Endothelial cell of umbilical vein (primary cell): Measurements from ENCODE around the gene MBD6. TPM values are rescaled to one million over a fixed set of nuclear protein-coding genes. Genes with fewer than 3 reads are reported as not detected.

ENCODE experiments used
- BruUV-seq: library from RNA; stranded (reverse); fragments of 400-500 nt; replicated peaks from 2 replicates; lab custom pipeline; 2021; lab: Mats Ljungman, UMichigan
- CTCF ChIA-PET: fragments of 300-600, 350-600 bp; sonication (Branson Sonifier 250); formaldehyde crosslinking; loops from one replicate; lab custom pipeline; 2021; ENCODE audit warnings: antibody characterized with exemption, inconsistent platforms; lab: Charles Lee
- POLR2A ChIA-PET: fragments of 300-600, 350-600 bp; sonication (Branson Sonifier 250); formaldehyde crosslinking; loops from one replicate; lab custom pipeline; 2021; ENCODE audit warnings: antibody characterized with exemption, inconsistent platforms; lab: Charles Lee
- DNase-seq: peaks from one replicate; pipeline ENCODE4 v3.0.0-alpha.2; 2011; ENCODE audit warnings: low read depth, low spot score
- FAIRE-seq: peaks from 2 replicates; lab custom pipeline; 2011; peaks lifted over from hg19 to GRCh38; lab: Jason Lieb, UNC
- H2AFZ ChIP-seq: 2 replicates; pipeline ENCODE4 v1.6.0; 2012; ENCODE audit warnings: low read depth, low read length, control low read depth, inconsistent platforms
- H3K27ac ChIP-seq: 2 replicates; pipeline ENCODE4 v1.5.1; 2011; ENCODE audit warnings: low read depth, mild to moderate bottlenecking, control low read depth, low read length, moderate library complexity; ENCODE audit not compliant: insufficient read depth
- H3K27me3 ChIP-seq, 2 experiments: 2 replicates each; pipeline versions ENCODE4 v1.6.0 to v1.6.1; 2011; ENCODE audit warnings: low read length in 2 of 2, mixed read lengths in 1 of 2; ENCODE audit not compliant: control insufficient read depth in 2 of 2, insufficient read depth in 2 of 2
- H3K36me3 ChIP-seq, 2 experiments: 2 replicates in 1 of 2; 3 replicates in 1 of 2; pipeline ENCODE4 v1.5.1; 2011; ENCODE audit warnings: low read length in 2 of 2, mild to moderate bottlenecking in 1 of 2, moderate library complexity in 1 of 2; ENCODE audit not compliant: control insufficient read depth in 2 of 2, insufficient read depth in 2 of 2; ENCODE audit errors: extremely low read depth in 1 of 2
- H3K4me1 ChIP-seq: 3 replicates; pipeline ENCODE4 v1.5.1; 2011; ENCODE audit warnings: mild to moderate bottlenecking, low read length; ENCODE audit not compliant: control insufficient read depth, insufficient read depth; ENCODE audit errors: extremely low read depth
- H3K4me2 ChIP-seq: 2 replicates; pipeline ENCODE4 v1.6.1; 2011; ENCODE audit warnings: low read length, control low read depth, mixed read lengths; ENCODE audit not compliant: insufficient read depth
- H3K4me3 ChIP-seq, 3 experiments: fragments of 200-600 bp in 1 of 3; sonication (generic), shearing (Covaris generic) in 1 of 3; replicated peaks in 1 of 3; 2 replicates each; pipeline ENCODE4 v1.5.1; 2011 to 2016; ENCODE audit warnings: control low read depth in 3 of 3, low read length in 3 of 3, mild to moderate bottlenecking in 2 of 3, inconsistent platforms in 1 of 3, low read depth in 1 of 3, moderate library complexity in 1 of 3; ENCODE audit not compliant: insufficient read depth in 1 of 3
- H3K79me2 ChIP-seq: 2 replicates; pipeline ENCODE4 v1.6.0; 2012; ENCODE audit warnings: low read length, inconsistent platforms; ENCODE audit not compliant: control insufficient read depth, insufficient read depth
- H3K9ac ChIP-seq: replicated peaks from 2 replicates; pipeline ENCODE3; 2011; ENCODE audit warnings: low read length, control low read depth; ENCODE audit not compliant: insufficient read depth; ENCODE audit errors: extremely low read depth
- H3K9me1 ChIP-seq: replicated peaks from 3 replicates; pipeline ENCODE4 v1.6.0; 2011; ENCODE audit warnings: mild to moderate bottlenecking, low read length; ENCODE audit not compliant: control insufficient read depth, insufficient read depth; ENCODE audit errors: extremely low read depth
- H3K9me3 ChIP-seq: replicated peaks from 2 replicates; pipeline ENCODE4 v1.5.1; 2012; ENCODE audit warnings: low read length, inconsistent platforms; ENCODE audit not compliant: control insufficient read depth, insufficient read depth
- H4K20me1 ChIP-seq: replicated peaks from 2 replicates; pipeline ENCODE3; 2011; ENCODE audit warnings: mild to moderate bottlenecking, low read length; ENCODE audit not compliant: control insufficient read depth, insufficient read depth; ENCODE audit errors: extremely low read depth
- CTCF ChIP-seq, 2 donors: IDR thresholded peaks; 1 replicate in 1 of 2; 2 replicates in 1 of 2; pipeline ENCODE4 v1.5.1; 2011; ENCODE audit warnings: low read length in 2 of 2, mild to moderate bottlenecking in 2 of 2, moderate library complexity in 2 of 2, control low read depth in 1 of 2, inconsistent platforms in 1 of 2, low read depth in 1 of 2; ENCODE audit not compliant: insufficient read depth in 1 of 2; ENCODE audit errors: extremely low read depth in 1 of 2
- EZH2 ChIP-seq: IDR thresholded peaks from 2 replicates; pipeline ENCODE4 v1.6.1; 2012; ENCODE audit warnings: borderline replicate concordance, low read depth, mild to moderate bottlenecking, moderate library complexity, low read length, inconsistent platforms; ENCODE audit not compliant: severe bottlenecking
- FOS ChIP-seq: IDR thresholded peaks from 2 replicates; pipeline ENCODE4 v1.6.1; 2011; ENCODE audit warnings: mild to moderate bottlenecking, low read length, moderate library complexity, borderline replicate concordance; ENCODE audit not compliant: insufficient read depth
- GATA2 ChIP-seq: IDR thresholded peaks from 2 replicates; pipeline ENCODE4 v1.7.0; 2011; ENCODE audit warnings: low read depth, mild to moderate bottlenecking, moderate library complexity, mixed read lengths, low read length; ENCODE audit not compliant: insufficient read length, insufficient read depth
- JUN ChIP-seq: IDR thresholded peaks from 2 replicates; pipeline ENCODE4 v1.6.1; 2011; ENCODE audit warnings: borderline replicate concordance, low read depth; ENCODE audit not compliant: insufficient read length, insufficient read depth
- MAX ChIP-seq: IDR thresholded peaks from 2 replicates; pipeline ENCODE4 v1.6.1; 2011; ENCODE audit not compliant: insufficient read depth, insufficient read length
- MYC ChIP-seq: IDR thresholded peaks from one replicate; pipeline ENCODE4 v1.6.1; 2011; ENCODE audit warnings: mild to moderate bottlenecking, low read depth, low read length
- POLR2A ChIP-seq: IDR thresholded peaks from 2 replicates; pipeline ENCODE4 v1.6.1; 2012; ENCODE audit warnings: low read depth, mild to moderate bottlenecking, control low read depth, low read length
- POLR2AphosphoS5 ChIP-seq: IDR thresholded peaks from 2 replicates; pipeline ENCODE4 v1.6.1; 2012; ENCODE audit warnings: low read depth, mild to moderate bottlenecking, control low read depth, low read length, moderate library complexity; ENCODE audit not compliant: insufficient read depth
- dilution Hi-C: fragments of 300-500 bp; cut with MboI; formaldehyde crosslinking; loops from one replicate; pipeline ENCODE4 v1.15.0; 2019; ENCODE audit warnings: low sequenced_read_pairs; ENCODE audit not compliant: extremely low pct_ligation_motif_present
- intact Hi-C: fragments of 100-400 bp; cut with micrococcal nuclease; formaldehyde crosslinking; loops from one replicate; pipeline ENCODE4 v1.10.0; 2022
- polyA plus RNA-seq, 4 experiments: library from polyadenylated mRNA; depleted of rRNA in 3 of 4; stranded (reverse) in 3 of 4; unstranded in 1 of 4; fragments of >200 nt; gene quantifications; 2 replicates each; pipeline versions ENCODE4 v1.2.1 to v1.2.3, GENCODE V29; 2011 to 2012; ENCODE audit warnings: missing spikeins in 1 of 4
- total RNA-seq: library from RNA; stranded (reverse); gene quantifications from 2 replicates; pipeline ENCODE4 v1.2.3, GENCODE V29; 2021

Gene MBD6
- total and polyA plus RNA-seq, 2 donors (not counting 3 experiments of a cell fraction or from before 2014, with no cell fraction given), result 10.6 to 95.2 TPM

GRCh38 chr12:57534250-57534649, 11.6 kb downstream of the MBD6 start:
- BruUV-seq, result no TSS peak
- dilution Hi-C loops, result no loop called here
- no peak overlapping the region for H3K27ac ChIP-seq

More at GRCh38 chr12:57534250-57534649, 11.6 kb downstream of the MBD6 start:
- H3K9me3 ChIP-seq, result no peaks in the 10 kb centered on the region
- H3K36me3 ChIP-seq, result peaks cover 27 to 50% of the 10 kb centered on the region in 2 experiments
- no peaks in the 10 kb centered on the region for H3K27me3 ChIP-seq
- no peaks in the 10 kb centered on the region for H3K79me2 ChIP-seq
- no peak for TF ChIP-seq EZH2
- no peak for TF ChIP-seq CTCF (IDR thresholded peaks at IDR 0.05; ENCODE audit: extremely low read depth in 1 of 2, insufficient read depth in 1 of 2, low read depth in 1 of 2, low read length in 2 of 2)
- TF ChIP-seq POLR2AphosphoS5, result no peak
- no peak for TF ChIP-seq MAX
- no peak for TF ChIP-seq JUN
- TF ChIP-seq MYC, result no peak
- TF ChIP-seq GATA2, result no peak
- no peak for TF ChIP-seq FOS
- no peak for TF ChIP-seq POLR2A
- no peaks in the 10 kb centered on the region for H4K20me1 ChIP-seq
- DNase-seq (no peak), FAIRE-seq (no peak)
- no peaks in the 10 kb centered on the region for H3K9me1 ChIP-seq
- H3K4me3 ChIP-seq, result no peak overlapping the region
- H3K4me2 ChIP-seq, result no peak overlapping the region
- H3K9ac ChIP-seq, result no peak overlapping the region
- intact Hi-C loops, result no loop called here
- no peak overlapping the region for H2AFZ ChIP-seq
- POLR2A ChIA-PET, result no interaction called here
- CTCF ChIA-PET, result interaction anchor here (1.4 kb wide), 1 partner anchor 9 kb away, joined by 4 read pairs; no protein-coding TSS in a partner anchor
- no peaks in the 10 kb centered on the region for H3K4me1 ChIP-seq
